GM19193 (cell line): Measurements from ENCODE around the gene PPIF.

Experiments used
- POLR2A ChIP-seq: IDR thresholded peaks from 4 replicates; pipeline ENCODE4 v1.6.1; 2011; ENCODE audit not compliant: insufficient read depth, insufficient read length; ENCODE audit errors: extremely low read depth

PPIF gene

GRCh38 chr10:79391231-79392019, 44.2 kb downstream of the PPIF start:
- TF ChIP-seq POLR2A = no peak

- no peak for TF ChIP-seq POLR2A
Observed at GRCh38 chr10:79392020-79392398, 44.7 kb downstream of the PPIF start.

GRCh38 chr10:79392506-79393176, 45.4 kb downstream of the PPIF start:
- no peak for TF ChIP-seq POLR2A

- no peak for TF ChIP-seq POLR2A
Observed at GRCh38 chr10:79393221-79393923, 46.1 kb downstream of the PPIF start.

- no peak for TF ChIP-seq POLR2A
Observed at GRCh38 chr10:79393924-79394610, 46.8 kb downstream of the PPIF start.

- TF ChIP-seq POLR2A = no peak
Observed at GRCh38 chr10:79394664-79395063, 47.4 kb downstream of the PPIF start.

- TF ChIP-seq POLR2A = no peak
Observed at GRCh38 chr10:79396520-79396919, 49.3 kb downstream of the PPIF start.

- TF ChIP-seq POLR2A = no peak
Observed at GRCh38 chr10:79397051-79397450, 49.8 kb downstream of the PPIF start.

- TF ChIP-seq POLR2A = no peak
Observed at GRCh38 chr10:79397575-79398303, 50.5 kb downstream of the PPIF start.

- TF ChIP-seq POLR2A = no peak
Observed at GRCh38 chr10:79398642-79399041, 51.4 kb downstream of the PPIF start.

- no peak for TF ChIP-seq POLR2A
Observed at GRCh38 chr10:79399223-79399831, 52.1 kb downstream of the PPIF start.

- TF ChIP-seq POLR2A = no peak
Observed at GRCh38 chr10:79400146-79401004, 53.1 kb downstream of the PPIF start.

GRCh38 chr10:79401015-79401921, 54.0 kb downstream of the PPIF start:
- TF ChIP-seq POLR2A = no peak

- no peak for TF ChIP-seq POLR2A
Observed at GRCh38 chr10:79402625-79402946, 55.3 kb downstream of the PPIF start.
